ENCODE data around the gene APMAP.
"Not testable (repeated sequence)": the region's sequence is repeated elsewhere in the genome, so short reads cannot be mapped to it uniquely, and the experiment has no call there.

Gene APMAP

GRCh38 chr20:24954151-24954550 is 38.4 kb downstream of the APMAP start:
- DNase-seq (ENCODE audit: low read depth in 2 of 2, low spot score in 1 of 2), result no peak

- DNase-seq (ENCODE audit: low read depth in 2 of 2, low spot score in 1 of 2), result peak in 1 of 2 donors; percentile 30
Observed at GRCh38 chr20:24953621-24954133, 38.9 kb downstream of the APMAP start.

- no peak for DNase-seq (ENCODE audit: low read depth in 2 of 2, low spot score in 1 of 2)
Observed at GRCh38 chr20:24953209-24953575, 39.4 kb downstream of the APMAP start.

- no peak for DNase-seq (ENCODE audit: low read depth in 2 of 2, low spot score in 1 of 2)
Observed at GRCh38 chr20:24952376-24953208, 40.0 kb downstream of the APMAP start.

GRCh38 chr20:24951536-24952083 is 40.9 kb downstream of the APMAP start:
- no peak for DNase-seq (ENCODE audit: low read depth in 2 of 2, low spot score in 1 of 2)

- DNase-seq (ENCODE audit: low read depth in 2 of 2, low spot score in 1 of 2), result no peak
Observed at GRCh38 chr20:24950836-24951525, 41.6 kb downstream of the APMAP start.

- no peak for DNase-seq (ENCODE audit: low read depth in 2 of 2, low spot score in 1 of 2)
Observed at GRCh38 chr20:24950128-24950835, 42.3 kb downstream of the APMAP start.

- no peak for DNase-seq (ENCODE audit: low read depth in 2 of 2, low spot score in 1 of 2)
Observed at GRCh38 chr20:24949756-24950127, 42.8 kb downstream of the APMAP start.

- peak; percentile 80 to 89 for DNase-seq (ENCODE audit: low read depth in 2 of 2, low spot score in 1 of 2)
Observed at GRCh38 chr20:24948939-24949679, 43.4 kb downstream of the APMAP start, which contains the start of gene CST7. CST7 (plus strand) TSS chr20:24949269; CDS start chr20:24949506, 237 bp downstream.

- not testable (repeated sequence) for DNase-seq (ENCODE audit: low read depth in 2 of 2, low spot score in 1 of 2)
Observed at GRCh38 chr20:24948396-24948938, 44.1 kb downstream of the APMAP start.

- DNase-seq (ENCODE audit: low read depth in 2 of 2, low spot score in 1 of 2), result not testable (repeated sequence)
Observed at GRCh38 chr20:24946376-24946775, 46.2 kb downstream of the APMAP start.

GRCh38 chr20:24943731-24944130 is 48.8 kb downstream of the APMAP start:
- no peak for DNase-seq (ENCODE audit: low read depth in 2 of 2, low spot score in 1 of 2)

- DNase-seq (ENCODE audit: low read depth in 2 of 2, low spot score in 1 of 2), result no peak
Observed at GRCh38 chr20:24943196-24943595, 49.4 kb downstream of the APMAP start.

GRCh38 chr20:24942679-24943078 is 49.9 kb downstream of the APMAP start:
- DNase-seq (ENCODE audit: low read depth in 2 of 2, low spot score in 1 of 2), result no peak

- no peak for DNase-seq (ENCODE audit: low read depth in 2 of 2, low spot score in 1 of 2)
Observed at GRCh38 chr20:24939036-24939435, 53.5 kb downstream of the APMAP start.

- no peak for DNase-seq (ENCODE audit: low read depth in 2 of 2, low spot score in 1 of 2)
Observed at GRCh38 chr20:24938498-24938897, 54.1 kb downstream of the APMAP start.

GRCh38 chr20:24937579-24937978 is 55.0 kb downstream of the APMAP start:
- DNase-seq (ENCODE audit: low read depth in 2 of 2, low spot score in 1 of 2), result no peak

- no peak for DNase-seq (ENCODE audit: low read depth in 2 of 2, low spot score in 1 of 2)
Observed at GRCh38 chr20:24936526-24937407, 55.8 kb downstream of the APMAP start.

GRCh38 chr20:24935766-24936525 is 56.6 kb downstream of the APMAP start:
- DNase-seq (ENCODE audit: low read depth in 2 of 2, low spot score in 1 of 2), result no peak

Measured in stimulated activated CD8-positive, alpha-beta memory T cell treated with anti-CD3 and anti-CD28 coated beads, Interleukin-4, amount 100 ng/mL, for 4 hours (primary cell).